Suprapubic skin (tissue), 4 donors: ENCODE data around the gene DDX50. TPM values are rescaled to one million over a fixed set of nuclear protein-coding genes. Genes with fewer than 3 reads are reported as not detected.
"Not testable (repeated sequence)": the region's sequence is repeated elsewhere in the genome, so short reads cannot be mapped to it uniquely, and the experiment has no call there.

Source experiments
- DNase-seq, 2 donors: peaks; one replicate each; pipeline ENCODE4 v3.0.0-alpha.2; 2019; ENCODE audit warnings: low spot score in 2 of 2
- H3K27ac ChIP-seq: fragments of 200-600 bp; sonication (generic); one replicate; pipeline ENCODE4 v1.5.1; 2019
- H3K27me3 ChIP-seq: fragments of 200-600 bp; sonication (generic); one replicate; pipeline ENCODE4 v1.5.1; 2019
- H3K36me3 ChIP-seq: fragments of 200-600 bp; sonication (generic); one replicate; pipeline ENCODE4 v1.5.1; 2019
- H3K4me1 ChIP-seq: fragments of 200-600 bp; sonication (generic); one replicate; pipeline ENCODE4 v1.5.1; 2019
- H3K4me3 ChIP-seq: fragments of 200-600 bp; sonication (generic); one replicate; pipeline ENCODE4 v1.5.1; 2019; ENCODE audit warnings: mild to moderate bottlenecking
- H3K9me3 ChIP-seq: fragments of 200-600 bp; sonication (generic); one replicate; pipeline ENCODE4 v1.5.1; 2019
- EP300 ChIP-seq: sonication (generic); formaldehyde crosslinking; IDR thresholded peaks from one replicate; pipeline ENCODE4 v1.6.1; 2017; ENCODE audit warnings: antibody characterized with exemption
- POLR2A ChIP-seq, 2 donors: fragments of 450-650 bp; IDR thresholded peaks; one replicate each; pipeline ENCODE4 v1.6.1; 2017; ENCODE audit warnings: antibody characterized with exemption in 2 of 2, mild to moderate bottlenecking in 2 of 2, moderate library complexity in 2 of 2
- POLR2AphosphoS5 ChIP-seq, 3 donors: sonication (generic); formaldehyde crosslinking; IDR thresholded peaks; one replicate each; pipeline ENCODE4 v1.6.1; 2017; ENCODE audit warnings: antibody characterized with exemption in 3 of 3
- WGBS: methylation state at CpG from one replicate; pipeline ENCODE4 v1.1.5; 2018; 5-methylcytosine and 5-hydroxymethylcytosine counted together
- total RNA-seq, 4 donors: library from RNA; depleted of rRNA; stranded (reverse); fragments of >200 nt; gene quantifications; one replicate each; pipeline ENCODE4 v1.1.0, GENCODE V29; 2016
- TF ChIP-seq, protein P1 (sequence below), 2 donors: fragments of 200-600 bp in 1 of 2; fragments of 450-650 bp in 1 of 2; sonication (generic) in 1 of 2; IDR thresholded peaks; one replicate each; pipeline ENCODE4 v1.5.1; 2016 to 2019; ENCODE audit warnings: antibody characterized with exemption in 2 of 2, mild to moderate bottlenecking in 1 of 2, moderate library complexity in 1 of 2

The DDX50 gene
- total RNA-seq, 4 donors from 2014 or later = 21.9 to 34.2 (median 27.8) TPM

- no peak overlapping the region for H3K27ac ChIP-seq
- H3K27me3 ChIP-seq = no peaks in the 10 kb centered on the region
- peaks cover 59% of the 10 kb centered on the region for H3K36me3 ChIP-seq
- no peaks in the 10 kb centered on the region for H3K4me1 ChIP-seq
- no peak overlapping the region for H3K4me3 ChIP-seq
- TF ChIP-seq EP300 = no peak
- 95% methylated on average over 2 of the region's 2 CpGs for WGBS
- DNase-seq = no peak
- H3K9me3 ChIP-seq = no peaks in the 10 kb centered on the region
These were observed 37.8 kb downstream of the DDX50 start for GRCh38 chr10:68938884-68939283.

- H3K27me3 ChIP-seq, DNase-seq, H3K9me3 ChIP-seq, H3K27ac ChIP-seq, H3K4me3 ChIP-seq, H3K4me1 ChIP-seq: not testable (repeated sequence)
- peaks cover 65% of the 10 kb centered on the region for H3K36me3 ChIP-seq
These were observed 39.8 kb downstream of the DDX50 start for GRCh38 chr10:68940917-68941316.

DNA sequence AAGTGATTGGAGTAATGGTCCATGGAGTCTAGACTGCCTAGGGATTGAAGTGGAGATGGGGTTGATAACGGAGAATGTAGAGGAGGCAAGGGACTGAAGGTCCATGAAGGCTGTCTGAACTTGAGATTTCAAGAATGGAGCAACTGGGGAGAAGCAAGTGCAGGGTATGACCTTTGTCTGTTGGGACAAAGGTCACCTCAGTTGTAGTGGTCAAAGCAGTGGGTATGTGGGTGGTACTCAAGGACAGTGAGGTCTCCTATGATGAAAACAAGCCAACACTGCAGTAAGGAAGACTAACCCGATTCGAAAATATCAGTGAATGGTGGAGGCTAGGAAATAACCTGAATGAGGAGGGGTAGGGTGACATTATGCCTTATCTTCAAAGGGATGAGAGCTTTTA is 49.5 kb downstream of the DDX50 start:
- Histone ChIP-seq H3K36me3 (peaks cover 43% of the 10 kb centered on the region), H3K4me3 (no peak overlapping the region), H3K27ac (no peak overlapping the region), H3K27me3 (no peaks in the 10 kb centered on the region), H3K4me1 (peaks cover 8% of the 10 kb centered on the region), H3K9me3 (no peaks in the 10 kb centered on the region)
- TF ChIP-seq, protein P1, sequence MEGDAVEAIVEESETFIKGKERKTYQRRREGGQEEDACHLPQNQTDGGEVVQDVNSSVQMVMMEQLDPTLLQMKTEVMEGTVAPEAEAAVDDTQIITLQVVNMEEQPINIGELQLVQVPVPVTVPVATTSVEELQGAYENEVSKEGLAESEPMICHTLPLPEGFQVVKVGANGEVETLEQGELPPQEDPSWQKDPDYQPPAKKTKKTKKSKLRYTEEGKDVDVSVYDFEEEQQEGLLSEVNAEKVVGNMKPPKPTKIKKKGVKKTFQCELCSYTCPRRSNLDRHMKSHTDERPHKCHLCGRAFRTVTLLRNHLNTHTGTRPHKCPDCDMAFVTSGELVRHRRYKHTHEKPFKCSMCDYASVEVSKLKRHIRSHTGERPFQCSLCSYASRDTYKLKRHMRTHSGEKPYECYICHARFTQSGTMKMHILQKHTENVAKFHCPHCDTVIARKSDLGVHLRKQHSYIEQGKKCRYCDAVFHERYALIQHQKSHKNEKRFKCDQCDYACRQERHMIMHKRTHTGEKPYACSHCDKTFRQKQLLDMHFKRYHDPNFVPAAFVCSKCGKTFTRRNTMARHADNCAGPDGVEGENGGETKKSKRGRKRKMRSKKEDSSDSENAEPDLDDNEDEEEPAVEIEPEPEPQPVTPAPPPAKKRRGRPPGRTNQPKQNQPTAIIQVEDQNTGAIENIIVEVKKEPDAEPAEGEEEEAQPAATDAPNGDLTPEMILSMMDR (IDR thresholded peaks at IDR 0.05) = no peak
- no peak for TF ChIP-seq POLR2AphosphoS5 (IDR thresholded peaks at IDR 0.05)
- TF ChIP-seq POLR2A (IDR thresholded peaks at IDR 0.05) = no peak
- TF ChIP-seq EP300 = no peak
- DNase-seq = no peak
- WGBS = 93% methylated on average over 3 of the region's 3 CpGs

DNA sequence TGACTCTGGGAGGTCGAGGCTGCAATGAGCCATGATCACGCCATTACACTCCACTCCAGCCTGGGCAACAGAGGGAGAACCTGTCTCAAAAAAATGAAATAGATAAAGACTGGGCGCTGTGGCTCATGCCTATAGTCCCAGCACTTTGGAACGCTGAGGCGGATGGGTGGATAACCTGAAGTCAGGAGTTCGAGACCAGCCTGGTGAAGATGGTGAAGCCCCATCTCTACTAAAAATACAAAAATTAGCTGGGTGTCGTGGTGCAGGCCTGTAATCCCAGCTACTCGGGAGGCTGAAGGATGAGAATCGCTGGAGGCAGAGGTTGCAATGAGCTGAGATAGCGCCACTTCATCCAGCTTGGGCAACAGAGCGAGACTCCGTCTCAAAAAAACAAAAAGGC is 53.8 kb downstream of the DDX50 start:
- 93% methylated on average over 12 of the region's 12 CpGs for WGBS
- no peak for DNase-seq
- H3K36me3 ChIP-seq = peaks cover 3% of the 10 kb centered on the region
- H3K27me3 ChIP-seq = no peaks in the 10 kb centered on the region
- no peaks in the 10 kb centered on the region for H3K9me3 ChIP-seq
- no peak overlapping the region for H3K4me3 ChIP-seq
- peaks cover 24% of the 10 kb centered on the region for H3K4me1 ChIP-seq
- no peak for TF ChIP-seq POLR2AphosphoS5 (IDR thresholded peaks at IDR 0.05)
- TF ChIP-seq, protein P1 (IDR thresholded peaks at IDR 0.05) = no peak
- TF ChIP-seq EP300 = no peak
- TF ChIP-seq POLR2A (IDR thresholded peaks at IDR 0.05) = no peak
- no peak overlapping the region for H3K27ac ChIP-seq

DNA sequence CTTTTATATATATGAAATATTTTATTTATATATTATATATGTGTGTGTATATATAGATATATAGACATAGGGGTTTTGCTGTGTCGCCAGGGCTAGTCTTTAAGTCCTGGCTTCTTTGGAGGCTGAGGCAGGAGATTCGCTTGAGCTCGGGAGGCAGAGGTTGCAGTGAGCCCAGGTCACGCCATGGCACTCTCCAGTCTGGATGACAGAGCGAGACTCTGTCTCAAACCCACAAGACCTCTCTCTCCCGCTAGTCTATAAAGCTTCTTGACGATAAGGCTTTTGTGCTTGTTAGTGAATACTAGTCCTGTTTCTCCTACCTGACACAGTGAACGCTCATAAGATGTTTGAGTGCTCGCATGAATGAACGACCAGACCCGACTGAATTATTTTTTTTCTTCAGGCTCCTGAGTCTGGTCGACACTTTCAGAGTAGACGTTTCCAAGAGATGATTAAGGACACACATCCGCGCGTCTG is 54.3 kb downstream of the DDX50 start:
- Histone ChIP-seq H3K27me3 (no peaks in the 10 kb centered on the region), H3K36me3 (peaks cover 5% of the 10 kb centered on the region), H3K4me1 (peaks cover 24% of the 10 kb centered on the region), H3K9me3 (no peaks in the 10 kb centered on the region), H3K4me3 (peak overlapping the region; percentile 79), H3K27ac (peak overlapping the region; percentile 93)
- no peak for TF ChIP-seq EP300
- TF ChIP-seq, protein P1 (IDR thresholded peaks at IDR 0.05) = no peak
- TF ChIP-seq POLR2A (IDR thresholded peaks at IDR 0.05) = no peak
- no peak for TF ChIP-seq POLR2AphosphoS5 (IDR thresholded peaks at IDR 0.05)
- DNase-seq = no peak
- WGBS = 5% methylated on average over 16 of the region's 16 CpGs

DNA sequence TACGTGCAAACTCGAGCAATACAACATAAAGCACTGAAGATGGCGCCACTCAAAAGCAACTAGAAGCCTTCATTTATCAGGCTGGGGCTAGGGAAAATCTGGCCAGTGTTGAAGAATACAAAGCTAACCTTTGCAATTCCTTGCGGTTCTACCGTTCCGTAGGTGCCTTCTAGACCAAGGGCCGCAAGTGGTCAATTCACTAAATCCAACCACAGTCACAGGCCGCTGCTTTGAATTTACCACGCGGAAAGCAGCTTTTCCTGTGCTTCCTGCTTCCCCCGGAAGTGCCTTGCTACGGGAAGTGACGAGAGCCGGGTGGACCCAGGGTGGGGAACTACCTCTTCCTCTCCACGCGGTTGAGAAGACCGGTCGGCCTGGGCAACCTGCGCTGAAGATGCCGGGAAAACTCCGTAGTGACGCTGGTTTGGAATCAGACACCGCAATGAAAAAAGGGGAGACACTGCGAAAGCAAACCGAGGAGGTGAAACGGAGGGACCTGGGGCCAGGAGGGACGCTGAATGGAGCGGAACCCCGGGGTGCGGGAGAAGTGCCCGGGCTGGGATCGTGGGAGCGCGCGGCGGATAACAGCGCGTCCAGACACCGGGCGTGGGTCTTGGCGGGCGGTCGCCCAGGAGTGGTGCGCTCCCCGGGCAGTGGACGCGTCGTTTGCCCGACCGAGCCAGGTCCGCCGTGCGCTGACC is 54.9 kb downstream of the DDX50 start, which contains the start of gene DDX21:
Gene DDX21, plus strand, starts transcription at position 339 of the 701 bp plus-strand sequence. Its CDS starts 56 bp downstream, at position 395.
- peaks cover 24% of the 10 kb centered on the region for H3K4me1 ChIP-seq
- no peaks in the 10 kb centered on the region for H3K27me3 ChIP-seq
- peak within 1 kb of the TSS; percentile 79 for H3K4me3 ChIP-seq
- WGBS = under 1% methylated on average over 20 of the region's 53 CpGs
- TF ChIP-seq, protein P1 (IDR thresholded peaks at IDR 0.05) = peak in 1 of 2 donors; percentile 63
- TF ChIP-seq EP300 = no peak
- TF ChIP-seq POLR2AphosphoS5 (IDR thresholded peaks at IDR 0.05) = peak in 1 of 3 donors; percentile 81
- peak in 1 of 2 donors; percentile 83 for TF ChIP-seq POLR2A (IDR thresholded peaks at IDR 0.05)
- peak within 1 kb of the TSS; percentile 93 for H3K27ac ChIP-seq
- peaks cover 10% of the 10 kb centered on the region for H3K36me3 ChIP-seq
- DNase-seq = peak; percentile 95
- H3K9me3 ChIP-seq = no peaks in the 10 kb centered on the region
